Cortex of kidney (tissue), 1 donor: ENCODE results near the gene DOCK1.

ENCODE experiments used
- DNase-seq: peaks from one replicate; lab custom pipeline; 2025; lab: John Stamatoyannopoulos, UW

The DOCK1 gene

GRCh38 chr10:127142856-127143255, 237.6 kb downstream of the DOCK1 start:
- DNase-seq, result no peak

- DNase-seq, result no peak
Observed at GRCh38 chr10:127145173-127145572, 239.9 kb downstream of the DOCK1 start.

- no peak for DNase-seq
Observed at GRCh38 chr10:127146661-127147060, 241.4 kb downstream of the DOCK1 start.

GRCh38 chr10:127148066-127148932, 243.1 kb downstream of the DOCK1 start:
- no peak for DNase-seq

- no peak for DNase-seq
Observed at GRCh38 chr10:127148933-127149220, 243.6 kb downstream of the DOCK1 start.

GRCh38 chr10:127149501-127150081, 244.4 kb downstream of the DOCK1 start:
- no peak for DNase-seq

- no peak for DNase-seq
Observed at GRCh38 chr10:127150136-127150535, 244.9 kb downstream of the DOCK1 start.

- DNase-seq, result no peak
Observed at GRCh38 chr10:127151541-127151940, 246.3 kb downstream of the DOCK1 start.

GRCh38 chr10:127151981-127152699, 246.9 kb downstream of the DOCK1 start:
- no peak for DNase-seq

- DNase-seq, result no peak
Observed at GRCh38 chr10:127153181-127153580, 248.0 kb downstream of the DOCK1 start.

GRCh38 chr10:127154831-127155620, 249.8 kb downstream of the DOCK1 start:
- DNase-seq, result no peak

GRCh38 chr10:127157089-127157488, 251.9 kb downstream of the DOCK1 start:
- no peak for DNase-seq

- no peak for DNase-seq
Observed at GRCh38 chr10:127157506-127158200, 252.4 kb downstream of the DOCK1 start.

- no peak for DNase-seq
Observed at GRCh38 chr10:127158662-127159061, 253.4 kb downstream of the DOCK1 start.

- no peak for DNase-seq
Observed at GRCh38 chr10:127159648-127160245, 254.5 kb downstream of the DOCK1 start.

- no peak for DNase-seq
Observed at GRCh38 chr10:127161482-127161881, 256.3 kb downstream of the DOCK1 start.

GRCh38 chr10:127162841-127163240, 257.6 kb downstream of the DOCK1 start:
- DNase-seq, result no peak

GRCh38 chr10:127168261-127168660, 263.0 kb downstream of the DOCK1 start:
- DNase-seq, result no peak

GRCh38 chr10:127174866-127175265, 269.6 kb downstream of the DOCK1 start:
- no peak for DNase-seq

GRCh38 chr10:127175357-127176110, 270.3 kb downstream of the DOCK1 start:
- DNase-seq, result no peak

- DNase-seq, result no peak
Observed at GRCh38 chr10:127176649-127177048, 271.4 kb downstream of the DOCK1 start.
